Progenitor cell of endocrine pancreas (in vitro differentiated cells): ENCODE data around the gene ACOT7. TPM values are rescaled to one million over a fixed set of nuclear protein-coding genes. Genes with fewer than 3 reads are reported as not detected.

ENCODE experiments used
- DNase-seq: peaks from one replicate; pipeline ENCODE4 v3.0.0; 2021; ENCODE audit warnings: low spot score; ENCODE audit not compliant: unreplicated experiment
- H3K27ac Mint-ChIP-seq: 2 replicates; pipeline ENCODE4 v1.8.0; 2021; ENCODE audit warnings: mild to moderate bottlenecking, moderate library complexity, mixed read lengths
- H3K27me3 Mint-ChIP-seq: 2 replicates; pipeline ENCODE4 v1.8.0; 2021; ENCODE audit warnings: mixed read lengths
- H3K36me3 Mint-ChIP-seq: 2 replicates; pipeline ENCODE4 v1.8.0; 2022; ENCODE audit warnings: mixed read lengths; ENCODE audit not compliant: insufficient read depth
- H3K4me1 Mint-ChIP-seq: 2 replicates; pipeline ENCODE4 v1.8.0; 2021; ENCODE audit warnings: low read depth, mixed read lengths
- H3K4me3 Mint-ChIP-seq: 2 replicates; pipeline ENCODE4 v1.8.0; 2021; ENCODE audit warnings: low read depth, mild to moderate bottlenecking, moderate library complexity, mixed read lengths
- H3K9me3 Mint-ChIP-seq: 2 replicates; pipeline ENCODE4 v1.8.0; 2021; ENCODE audit warnings: low read depth, mixed read lengths
- total RNA-seq: library from RNA; stranded (reverse); gene quantifications from 2 replicates; pipeline ENCODE4 v1.2.1, GENCODE V29; 2021
- TF ChIP-seq, protein P1 (sequence below): fragments of 200-600 bp; sonication (generic); IDR thresholded peaks from one replicate; pipeline ENCODE4 v1.5.0; 2021; ENCODE audit warnings: antibody characterized with exemption, mild to moderate bottlenecking; ENCODE audit not compliant: unreplicated experiment

Gene ACOT7
- total RNA-seq, 1 donor from 2014 or later, result 30.2 TPM

DNA sequence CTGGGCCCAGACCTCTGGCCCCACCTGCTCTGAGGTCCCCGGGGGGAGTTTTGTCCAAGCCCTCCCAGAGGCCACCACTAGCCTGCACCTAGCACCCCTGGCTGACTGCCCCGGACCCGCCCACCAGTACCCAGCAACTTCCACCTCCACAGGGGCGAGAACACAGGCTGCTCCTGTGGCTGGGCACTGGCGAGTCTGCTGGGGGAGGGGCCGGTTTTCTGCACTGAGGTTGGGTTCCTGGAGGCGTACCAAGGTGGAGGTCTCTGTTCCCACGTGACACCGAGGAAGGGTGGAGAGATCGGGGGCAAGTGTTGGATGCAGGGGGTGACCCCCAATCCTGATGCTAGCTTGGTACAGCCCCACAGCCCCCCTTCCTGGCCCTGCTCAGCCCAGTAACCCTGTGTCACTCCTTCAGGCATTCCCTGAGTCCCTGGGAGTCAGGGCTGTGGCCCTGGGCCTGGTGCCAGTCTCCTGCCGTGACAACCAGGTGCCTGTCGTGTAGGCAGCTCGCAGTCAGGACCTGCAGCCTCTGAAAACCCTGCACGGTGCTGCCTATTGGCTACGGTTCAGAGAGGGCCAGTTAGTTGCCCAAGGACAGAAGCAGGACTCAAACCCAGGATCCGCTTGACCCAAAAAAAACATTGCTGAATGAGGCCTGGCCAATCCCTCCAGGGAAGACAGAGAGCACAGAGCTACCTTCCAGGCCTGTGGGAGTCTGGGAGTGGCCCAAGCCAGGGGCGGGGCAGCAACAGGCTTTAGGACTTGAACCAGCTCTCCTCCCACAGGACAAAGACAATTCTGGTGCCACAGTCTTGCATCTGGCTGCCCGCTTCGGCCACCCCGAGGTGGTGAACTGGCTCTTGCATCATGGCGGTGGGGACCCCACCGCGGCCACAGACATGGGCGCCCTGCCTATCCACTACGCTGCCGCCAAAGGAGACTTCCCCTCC lies 34.1 kb upstream of the ACOT7 start:
- Mint-ChIP-seq H3K27me3 (peaks cover 55% of the 10 kb centered on the region), H3K4me3 (no peak overlapping the region), H3K9me3 (no peaks in the 10 kb centered on the region), H3K36me3 (no peaks in the 10 kb centered on the region), H3K4me1 (peaks cover 2% of the 10 kb centered on the region), H3K27ac (no peak overlapping the region)
- DNase-seq, result no peak
- TF ChIP-seq, protein P1, sequence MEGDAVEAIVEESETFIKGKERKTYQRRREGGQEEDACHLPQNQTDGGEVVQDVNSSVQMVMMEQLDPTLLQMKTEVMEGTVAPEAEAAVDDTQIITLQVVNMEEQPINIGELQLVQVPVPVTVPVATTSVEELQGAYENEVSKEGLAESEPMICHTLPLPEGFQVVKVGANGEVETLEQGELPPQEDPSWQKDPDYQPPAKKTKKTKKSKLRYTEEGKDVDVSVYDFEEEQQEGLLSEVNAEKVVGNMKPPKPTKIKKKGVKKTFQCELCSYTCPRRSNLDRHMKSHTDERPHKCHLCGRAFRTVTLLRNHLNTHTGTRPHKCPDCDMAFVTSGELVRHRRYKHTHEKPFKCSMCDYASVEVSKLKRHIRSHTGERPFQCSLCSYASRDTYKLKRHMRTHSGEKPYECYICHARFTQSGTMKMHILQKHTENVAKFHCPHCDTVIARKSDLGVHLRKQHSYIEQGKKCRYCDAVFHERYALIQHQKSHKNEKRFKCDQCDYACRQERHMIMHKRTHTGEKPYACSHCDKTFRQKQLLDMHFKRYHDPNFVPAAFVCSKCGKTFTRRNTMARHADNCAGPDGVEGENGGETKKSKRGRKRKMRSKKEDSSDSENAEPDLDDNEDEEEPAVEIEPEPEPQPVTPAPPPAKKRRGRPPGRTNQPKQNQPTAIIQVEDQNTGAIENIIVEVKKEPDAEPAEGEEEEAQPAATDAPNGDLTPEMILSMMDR, result no peak

DNA sequence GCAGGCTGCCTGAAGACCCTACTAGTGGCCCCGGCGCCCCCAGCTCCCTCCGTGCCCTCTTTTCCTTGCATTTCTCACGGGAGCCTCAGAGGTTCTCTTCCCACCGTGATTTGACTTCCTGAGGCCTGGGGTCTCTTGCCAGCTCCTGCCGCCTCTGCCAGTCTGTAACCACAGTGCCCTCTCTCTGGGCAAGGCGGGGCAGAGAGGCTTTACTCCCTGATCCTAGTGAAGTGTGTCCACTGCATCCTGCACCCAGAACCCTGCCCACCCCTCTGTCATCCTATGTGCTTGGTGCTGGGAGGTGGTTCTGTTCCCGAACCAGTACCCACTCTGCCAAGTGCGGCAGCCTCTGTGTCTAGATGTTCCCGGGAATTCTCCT lies 33.4 kb upstream of the ACOT7 start:
- peaks cover 62% of the 10 kb centered on the region for H3K27me3 Mint-ChIP-seq
- peaks cover 2% of the 10 kb centered on the region for H3K4me1 Mint-ChIP-seq
- TF ChIP-seq, protein P1, result no peak
- H3K9me3 Mint-ChIP-seq, result no peaks in the 10 kb centered on the region
- no peaks in the 10 kb centered on the region for H3K36me3 Mint-ChIP-seq
- DNase-seq, result no peak
- H3K4me3 Mint-ChIP-seq, result no peak overlapping the region
- H3K27ac Mint-ChIP-seq, result no peak overlapping the region

DNA sequence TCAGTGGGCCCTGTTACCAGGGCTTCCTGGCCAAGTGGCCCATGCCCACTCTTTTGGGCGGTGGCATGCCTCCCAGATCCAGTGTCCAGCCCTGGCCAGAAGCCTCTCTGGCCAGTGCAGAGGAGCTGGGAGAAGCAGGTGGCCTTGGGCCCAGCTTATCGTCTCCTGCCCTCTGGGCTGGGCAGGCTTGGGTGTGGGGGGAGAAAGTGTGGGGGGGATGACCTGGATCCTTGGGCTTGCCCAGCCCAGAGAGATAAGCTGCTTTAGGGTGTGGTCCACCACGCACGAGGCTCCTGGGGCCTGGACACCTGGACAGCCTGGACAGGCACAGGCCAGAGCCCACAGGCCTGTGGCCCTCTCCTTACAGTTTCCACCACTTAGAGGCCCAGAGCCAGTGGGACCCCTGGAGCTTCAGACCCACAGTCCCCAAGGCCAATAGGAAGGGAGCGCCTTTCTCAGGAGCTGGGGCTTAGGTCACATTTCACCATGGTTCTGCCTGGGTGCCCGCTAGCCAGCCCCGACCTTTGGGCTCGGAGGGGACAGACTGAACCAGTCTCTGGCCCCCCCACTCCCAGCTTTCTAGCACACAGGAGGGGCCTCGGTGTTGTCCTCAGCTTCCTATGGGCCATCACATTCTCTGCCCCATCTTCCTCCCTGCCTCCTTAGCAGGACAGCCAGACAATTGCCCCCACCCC lies 32.9 kb upstream of the ACOT7 start:
- no peak for DNase-seq
- no peak overlapping the region for H3K4me3 Mint-ChIP-seq

DNA sequence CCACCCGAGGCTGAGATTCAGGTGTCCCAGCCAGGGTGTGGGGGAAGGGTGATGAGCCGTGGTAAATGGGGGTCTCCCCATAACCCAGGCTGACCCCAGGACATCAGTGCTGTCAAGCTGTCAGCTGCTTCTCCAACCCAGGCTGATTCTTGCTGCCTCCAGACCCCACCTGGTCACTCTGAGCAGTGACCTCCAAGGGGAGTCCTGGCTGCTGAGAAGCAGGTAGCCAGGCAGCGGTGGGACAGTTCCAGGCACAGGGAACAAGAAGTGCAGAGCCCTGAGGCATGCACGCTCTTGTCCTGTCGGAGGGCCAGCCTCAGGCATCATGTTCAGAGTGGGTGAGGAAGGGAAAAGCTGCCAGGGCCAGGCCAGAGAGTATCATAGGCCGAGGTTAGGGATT lies 32.1 kb upstream of the ACOT7 start:
- DNase-seq, result no peak
- Mint-ChIP-seq H3K4me3 (no peak overlapping the region), H3K27me3 (peaks cover 74% of the 10 kb centered on the region), H3K4me1 (peaks cover 2% of the 10 kb centered on the region), H3K27ac (no peak overlapping the region), H3K36me3 (no peaks in the 10 kb centered on the region), H3K9me3 (no peaks in the 10 kb centered on the region)
- TF ChIP-seq, protein P1, result no peak

More for the DNA sequence above, 32.9 kb upstream of the ACOT7 start:
- TF ChIP-seq, protein P1, result no peak
- H3K4me1 Mint-ChIP-seq, result peaks cover 2% of the 10 kb centered on the region
- H3K27me3 Mint-ChIP-seq, result peaks cover 68% of the 10 kb centered on the region
- no peak overlapping the region for H3K27ac Mint-ChIP-seq
- no peaks in the 10 kb centered on the region for H3K36me3 Mint-ChIP-seq
- no peaks in the 10 kb centered on the region for H3K9me3 Mint-ChIP-seq
